Body of pancreas (tissue), 4 donors: ENCODE results near the gene GJD4.

Experiments
- POLR2A ChIP-seq, 3 donors: fragments of 450-650 bp; IDR thresholded peaks; one replicate each; pipeline ENCODE4 v1.6.1; 2016; ENCODE audit warnings: antibody characterized with exemption in 3 of 3, mild to moderate bottlenecking in 2 of 3
- TF ChIP-seq, protein P1 (sequence below), 7 experiments: fragments of 450-650 bp in 4 of 7; fragments of 200-600 bp in 3 of 7; sonication (generic) in 3 of 7; IDR thresholded peaks; one replicate each; pipeline ENCODE4 v1.5.1; 2016 to 2019; ENCODE audit warnings: antibody characterized with exemption in 7 of 7

- TF ChIP-seq POLR2A (IDR thresholded peaks at IDR 0.05) = no peak
- TF ChIP-seq, protein P1, sequence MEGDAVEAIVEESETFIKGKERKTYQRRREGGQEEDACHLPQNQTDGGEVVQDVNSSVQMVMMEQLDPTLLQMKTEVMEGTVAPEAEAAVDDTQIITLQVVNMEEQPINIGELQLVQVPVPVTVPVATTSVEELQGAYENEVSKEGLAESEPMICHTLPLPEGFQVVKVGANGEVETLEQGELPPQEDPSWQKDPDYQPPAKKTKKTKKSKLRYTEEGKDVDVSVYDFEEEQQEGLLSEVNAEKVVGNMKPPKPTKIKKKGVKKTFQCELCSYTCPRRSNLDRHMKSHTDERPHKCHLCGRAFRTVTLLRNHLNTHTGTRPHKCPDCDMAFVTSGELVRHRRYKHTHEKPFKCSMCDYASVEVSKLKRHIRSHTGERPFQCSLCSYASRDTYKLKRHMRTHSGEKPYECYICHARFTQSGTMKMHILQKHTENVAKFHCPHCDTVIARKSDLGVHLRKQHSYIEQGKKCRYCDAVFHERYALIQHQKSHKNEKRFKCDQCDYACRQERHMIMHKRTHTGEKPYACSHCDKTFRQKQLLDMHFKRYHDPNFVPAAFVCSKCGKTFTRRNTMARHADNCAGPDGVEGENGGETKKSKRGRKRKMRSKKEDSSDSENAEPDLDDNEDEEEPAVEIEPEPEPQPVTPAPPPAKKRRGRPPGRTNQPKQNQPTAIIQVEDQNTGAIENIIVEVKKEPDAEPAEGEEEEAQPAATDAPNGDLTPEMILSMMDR (IDR thresholded peaks at IDR 0.05) = no peak
These were observed at the start of gene GJD4 for GRCh38 chr10:35605191-35605590.
